Thyroid gland (tissue), 4 donors: Measurements from ENCODE around the gene EFCAB5. TPM values are rescaled to one million over a fixed set of nuclear protein-coding genes. Genes with fewer than 3 reads are reported as not detected.
A peak's percentile ranks its signal among the peaks of the same experiment; 100 is the strongest.

ENCODE experiments used
- DNase-seq, 2 donors: peaks; one replicate each; pipeline ENCODE4 v3.0.0-alpha.2; 2019
- H3K27ac ChIP-seq, 3 donors: fragments of 200-600 bp; sonication (generic); 1 replicate in 2 of 3; 2 replicates in 1 of 3; pipeline ENCODE4 v1.5.1; 2016 to 2019; ENCODE audit warnings: mild to moderate bottlenecking in 1 of 3, moderate library complexity in 1 of 3
- H3K27me3 ChIP-seq: fragments of 200-600 bp; sonication (generic); one replicate; pipeline ENCODE4 v1.5.1; 2019
- H3K36me3 ChIP-seq, 2 donors: fragments of 200-600 bp; sonication (generic); one replicate each; pipeline ENCODE4 v1.5.1; 2016 to 2019
- H3K4me1 ChIP-seq, 2 donors: fragments of 200-600 bp; sonication (generic); one replicate each; pipeline ENCODE4 v1.5.1; 2017 to 2019
- H3K4me3 ChIP-seq, 3 donors: fragments of 200-600 bp; sonication (generic); replicated peaks in 1 of 3; 1 replicate in 2 of 3; 2 replicates in 1 of 3; pipeline ENCODE4 v1.5.1; 2016; ENCODE audit warnings: mild to moderate bottlenecking in 1 of 3
- H3K9me3 ChIP-seq: fragments of 200-600 bp; sonication (generic); one replicate; pipeline ENCODE4 v1.5.1; 2017
- POLR2A ChIP-seq, 2 donors: fragments of 450-650 bp; IDR thresholded peaks; one replicate each; pipeline ENCODE4 v1.6.1; 2017; ENCODE audit warnings: antibody characterized with exemption in 2 of 2, mild to moderate bottlenecking in 2 of 2, moderate library complexity in 1 of 2
- WGBS, 2 donors: methylation state at CpG; one replicate each; pipeline ENCODE4 v1.1.5; 2017; 5-methylcytosine and 5-hydroxymethylcytosine counted together
- intact Hi-C: fragments of 100-400 bp; cut with DNase I; formaldehyde crosslinking; loops from one replicate; pipeline ENCODE4 v1.15.1; 2023
- total RNA-seq, 4 donors: library from RNA; depleted of rRNA; stranded (reverse); fragments of >200 nt; gene quantifications; one replicate each; pipeline ENCODE4 v1.2.3, GENCODE V29; 2016
- TF ChIP-seq, protein P1 (sequence below), 6 experiments: fragments of 200-600 bp in 3 of 6; fragments of 450-650 bp in 3 of 6; sonication (generic) in 3 of 6; IDR thresholded peaks; one replicate each; pipeline ENCODE4 v1.5.1; 2016 to 2019; ENCODE audit warnings: antibody characterized with exemption in 6 of 6, mild to moderate bottlenecking in 2 of 6, inconsistent platforms in 1 of 6, moderate library complexity in 1 of 6

Gene EFCAB5
- total RNA-seq, 4 donors from 2014 or later, result 0.56 to 0.98 TPM; not detected in 2

DNA sequence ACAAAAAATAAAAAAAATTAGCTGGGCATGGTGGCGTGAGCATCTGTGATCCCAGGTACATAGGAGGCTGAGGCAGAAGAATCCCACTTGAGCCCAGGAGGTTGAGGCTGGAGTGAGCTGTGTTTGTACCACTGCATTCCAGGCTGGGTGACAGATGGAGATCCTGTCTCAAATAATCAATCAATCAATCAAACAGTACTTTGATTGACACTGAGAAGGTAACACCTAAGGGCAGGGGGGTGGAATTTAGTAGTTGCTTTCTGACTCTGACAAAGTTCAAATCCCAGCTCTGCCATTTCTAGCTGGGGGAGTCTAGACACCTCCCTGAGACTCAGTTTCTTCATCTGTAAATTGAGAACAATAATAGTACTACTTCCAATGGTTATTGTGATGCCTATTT is 23.4 kb upstream of the EFCAB5 start:
- Histone ChIP-seq H3K9me3 (no peaks in the 10 kb centered on the region), H3K27ac (no peak overlapping the region), H3K36me3 (no peaks in the 10 kb centered on the region), H3K27me3 (no peaks in the 10 kb centered on the region), H3K4me3 (no peak overlapping the region), H3K4me1 (peaks cover 7 to 9% of the 10 kb centered on the region in 2 donors)
- DNase-seq, result no peak
- intact Hi-C loops, result no loop called here
- 96 to 97% methylated on average over 1 of the region's 1 CpG for WGBS, 2 donors
- TF ChIP-seq, protein P1, sequence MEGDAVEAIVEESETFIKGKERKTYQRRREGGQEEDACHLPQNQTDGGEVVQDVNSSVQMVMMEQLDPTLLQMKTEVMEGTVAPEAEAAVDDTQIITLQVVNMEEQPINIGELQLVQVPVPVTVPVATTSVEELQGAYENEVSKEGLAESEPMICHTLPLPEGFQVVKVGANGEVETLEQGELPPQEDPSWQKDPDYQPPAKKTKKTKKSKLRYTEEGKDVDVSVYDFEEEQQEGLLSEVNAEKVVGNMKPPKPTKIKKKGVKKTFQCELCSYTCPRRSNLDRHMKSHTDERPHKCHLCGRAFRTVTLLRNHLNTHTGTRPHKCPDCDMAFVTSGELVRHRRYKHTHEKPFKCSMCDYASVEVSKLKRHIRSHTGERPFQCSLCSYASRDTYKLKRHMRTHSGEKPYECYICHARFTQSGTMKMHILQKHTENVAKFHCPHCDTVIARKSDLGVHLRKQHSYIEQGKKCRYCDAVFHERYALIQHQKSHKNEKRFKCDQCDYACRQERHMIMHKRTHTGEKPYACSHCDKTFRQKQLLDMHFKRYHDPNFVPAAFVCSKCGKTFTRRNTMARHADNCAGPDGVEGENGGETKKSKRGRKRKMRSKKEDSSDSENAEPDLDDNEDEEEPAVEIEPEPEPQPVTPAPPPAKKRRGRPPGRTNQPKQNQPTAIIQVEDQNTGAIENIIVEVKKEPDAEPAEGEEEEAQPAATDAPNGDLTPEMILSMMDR (IDR thresholded peaks at IDR 0.05), result no peak
- TF ChIP-seq POLR2A (IDR thresholded peaks at IDR 0.05), result no peak

- Histone ChIP-seq H3K9me3 (no peaks in the 10 kb centered on the region), H3K27me3 (no peaks in the 10 kb centered on the region), H3K36me3 (no peaks in the 10 kb centered on the region), H3K4me1 (peaks cover 7 to 9% of the 10 kb centered on the region in 2 donors), H3K4me3 (no peak overlapping the region), H3K27ac (no peak overlapping the region)
- TF ChIP-seq, protein P1 (IDR thresholded peaks at IDR 0.05), result no peak
- no peak for TF ChIP-seq POLR2A (IDR thresholded peaks at IDR 0.05)
- intact Hi-C loops, result no loop called here
- 61 to 71% methylated on average over 3 of the region's 3 CpGs for WGBS, 2 donors
- DNase-seq, result no peak
Measured at GRCh38 chr17:29918922-29919856, 22.2 kb upstream of the EFCAB5 start.

DNA sequence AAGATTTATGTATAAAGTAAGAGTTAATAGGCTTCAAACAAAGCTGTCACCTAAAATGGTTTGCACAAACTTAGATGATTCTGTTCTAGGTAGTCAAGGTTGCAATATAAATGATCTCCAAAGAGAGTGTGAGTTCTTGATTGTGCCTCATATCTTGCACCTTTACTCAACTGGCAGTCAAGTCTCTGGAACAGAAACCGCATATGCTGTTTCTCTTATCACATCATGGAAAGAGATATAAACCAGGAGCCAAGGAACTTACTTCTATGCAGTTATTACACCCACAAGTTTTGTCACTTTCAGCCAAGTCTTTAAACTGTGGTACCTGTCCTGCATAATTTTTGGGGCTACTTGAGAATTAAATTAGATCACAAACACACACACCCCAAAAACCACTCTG is 16.6 kb upstream of the EFCAB5 start:
- Histone ChIP-seq H3K9me3 (no peaks in the 10 kb centered on the region), H3K36me3 (no peaks in the 10 kb centered on the region), H3K4me3 (no peak overlapping the region), H3K27ac (no peak overlapping the region), H3K4me1 (peaks cover 21% of the 10 kb centered on the region in 2 donors), H3K27me3 (no peaks in the 10 kb centered on the region)
- intact Hi-C loops, result no loop called here
- TF ChIP-seq POLR2A (IDR thresholded peaks at IDR 0.05), result no peak
- TF ChIP-seq, protein P1 (IDR thresholded peaks at IDR 0.05), result no peak
- 84 to 93% methylated on average over 1 of the region's 1 CpG for WGBS, 2 donors
- no peak for DNase-seq

- no peak for TF ChIP-seq POLR2A (IDR thresholded peaks at IDR 0.05)
- TF ChIP-seq, protein P1 (IDR thresholded peaks at IDR 0.05), result no peak
- Histone ChIP-seq H3K9me3 (no peaks in the 10 kb centered on the region), H3K36me3 (no peaks in the 10 kb centered on the region), H3K27ac (no peak overlapping the region), H3K4me1 (peaks cover 27 to 28% of the 10 kb centered on the region in 2 donors), H3K27me3 (no peaks in the 10 kb centered on the region), H3K4me3 (no peak overlapping the region)
- 0 to 7% methylated on average over 1 of the region's 1 CpG for WGBS, 2 donors
- intact Hi-C loops, result no loop called here
- DNase-seq, result no peak
Measured at GRCh38 chr17:29927546-29927945, 13.9 kb upstream of the EFCAB5 start.

GRCh38 chr17:29929006-29929532 is 12.4 kb upstream of the EFCAB5 start:
- Histone ChIP-seq H3K27ac (peak overlapping the region; percentile 69 to 96 (median 89)), H3K27me3 (no peaks in the 10 kb centered on the region), H3K4me3 (peak overlapping the region; percentile 49 to 76 (median 60)), H3K9me3 (no peaks in the 10 kb centered on the region), H3K36me3 (no peaks in the 10 kb centered on the region), H3K4me1 (peaks cover 27 to 28% of the 10 kb centered on the region in 2 donors)
- 2% methylated on average over 13 of the region's 13 CpGs for WGBS, 2 donors
- no peak for TF ChIP-seq POLR2A (IDR thresholded peaks at IDR 0.05)
- TF ChIP-seq, protein P1 (IDR thresholded peaks at IDR 0.05), result no peak
- peak; percentile 44 to 54 for DNase-seq
- intact Hi-C loops, result no loop called here
